Cardiac fibroblast (primary cell): ENCODE data around the gene NIPAL3.
A peak's percentile ranks its signal among the peaks of the same experiment; 100 is the strongest.
"Not testable (repeated sequence)": the region's sequence is repeated elsewhere in the genome, so short reads cannot be mapped to it uniquely, and the experiment has no call there.

Experiments
- DNase-seq, 2 donors: peaks; one replicate each; pipeline versions ENCODE4 v3.0.0 to v3.0.0-alpha.2; 2010; ENCODE audit warnings: low read depth in 2 of 2
- H3K4me3 ChIP-seq, 2 donors: replicated peaks in 1 of 2; 1 replicate in 1 of 2; 2 replicates in 1 of 2; pipeline ENCODE4 v1.5.1; 2011; ENCODE audit warnings: low read depth in 2 of 2, low read length in 2 of 2, mild to moderate bottlenecking in 2 of 2, moderate library complexity in 1 of 2
- TF ChIP-seq, protein P1 (sequence below): IDR thresholded peaks from one replicate; pipeline ENCODE4 v1.5.1; 2011; ENCODE audit warnings: low read depth, mild to moderate bottlenecking, low read length, inconsistent platforms

Gene NIPAL3

DNA sequence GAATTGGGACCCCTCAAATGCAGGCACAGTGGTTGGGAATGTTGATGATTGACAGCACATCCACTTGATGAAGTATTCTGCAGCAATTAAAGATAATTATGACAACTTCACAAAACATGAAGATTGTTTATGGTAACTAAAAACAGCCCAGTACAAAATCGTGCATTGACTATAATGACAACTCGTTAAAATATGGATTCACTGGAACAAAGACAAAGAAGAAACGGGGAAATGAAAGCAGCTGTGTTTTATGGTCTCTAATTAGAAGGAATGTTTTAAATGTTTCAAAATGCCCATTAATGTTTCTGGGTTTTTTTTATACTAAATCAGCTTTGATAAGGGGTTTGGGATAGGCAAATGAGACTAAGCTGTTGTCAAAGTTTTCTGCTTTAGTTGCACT is 36.1 kb downstream of the NIPAL3 start:
- DNase-seq: no peak
- TF ChIP-seq, protein P1, sequence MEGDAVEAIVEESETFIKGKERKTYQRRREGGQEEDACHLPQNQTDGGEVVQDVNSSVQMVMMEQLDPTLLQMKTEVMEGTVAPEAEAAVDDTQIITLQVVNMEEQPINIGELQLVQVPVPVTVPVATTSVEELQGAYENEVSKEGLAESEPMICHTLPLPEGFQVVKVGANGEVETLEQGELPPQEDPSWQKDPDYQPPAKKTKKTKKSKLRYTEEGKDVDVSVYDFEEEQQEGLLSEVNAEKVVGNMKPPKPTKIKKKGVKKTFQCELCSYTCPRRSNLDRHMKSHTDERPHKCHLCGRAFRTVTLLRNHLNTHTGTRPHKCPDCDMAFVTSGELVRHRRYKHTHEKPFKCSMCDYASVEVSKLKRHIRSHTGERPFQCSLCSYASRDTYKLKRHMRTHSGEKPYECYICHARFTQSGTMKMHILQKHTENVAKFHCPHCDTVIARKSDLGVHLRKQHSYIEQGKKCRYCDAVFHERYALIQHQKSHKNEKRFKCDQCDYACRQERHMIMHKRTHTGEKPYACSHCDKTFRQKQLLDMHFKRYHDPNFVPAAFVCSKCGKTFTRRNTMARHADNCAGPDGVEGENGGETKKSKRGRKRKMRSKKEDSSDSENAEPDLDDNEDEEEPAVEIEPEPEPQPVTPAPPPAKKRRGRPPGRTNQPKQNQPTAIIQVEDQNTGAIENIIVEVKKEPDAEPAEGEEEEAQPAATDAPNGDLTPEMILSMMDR: no peak
- no peak overlapping the region for H3K4me3 ChIP-seq

DNA sequence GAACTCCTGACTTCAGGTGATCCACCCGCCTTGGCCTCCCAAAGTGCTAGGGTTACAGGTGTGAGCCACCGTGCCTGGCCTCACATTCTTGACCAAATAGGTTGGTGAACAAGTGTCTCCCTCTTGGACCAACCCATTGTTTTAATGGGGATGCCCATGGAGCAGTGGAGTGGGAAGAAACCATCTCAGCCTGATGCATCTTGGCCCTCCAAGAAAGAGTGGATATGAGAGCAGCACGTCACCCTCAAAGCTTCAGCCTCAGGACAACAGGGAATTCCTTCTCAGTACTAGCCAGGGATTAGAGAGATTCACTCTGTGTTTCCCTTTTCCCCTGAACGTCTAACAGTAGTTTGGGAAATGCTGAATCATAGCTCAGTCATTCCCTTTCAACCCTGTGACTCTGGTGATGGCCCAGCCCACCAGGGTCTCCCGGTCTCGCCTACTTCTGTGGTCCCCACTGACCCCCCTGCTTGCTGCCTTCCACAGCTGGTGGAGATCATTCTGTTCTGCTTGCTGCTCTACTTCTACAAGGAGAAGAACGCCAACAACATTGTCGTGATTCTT is 37.4 kb downstream of the NIPAL3 start:
- DNase-seq: no peak
- TF ChIP-seq, protein P1: no peak
- H3K4me3 ChIP-seq: no peak overlapping the region

GRCh38 chr1:24454673-24455072 is 39.1 kb downstream of the NIPAL3 start:
- TF ChIP-seq, protein P1: no peak

DNA sequence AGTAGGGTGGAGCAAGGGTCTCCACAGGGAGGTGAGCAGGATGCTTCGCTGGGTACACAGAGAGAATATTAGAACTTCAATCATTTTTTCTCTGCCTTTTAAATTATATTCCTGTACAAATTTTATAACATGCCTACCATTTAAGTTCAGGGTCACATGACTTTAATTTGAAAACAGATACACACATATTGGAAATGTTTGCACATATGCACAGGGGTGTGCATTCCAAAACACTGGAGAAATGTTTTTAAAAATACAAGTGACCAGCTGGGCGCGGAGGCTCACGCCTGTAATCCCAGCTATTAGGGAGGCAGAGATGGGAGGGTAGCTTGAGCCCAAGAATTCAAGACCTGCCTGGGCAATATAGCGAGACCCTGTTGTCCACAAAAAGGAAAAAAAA is 39.7 kb downstream of the NIPAL3 start:
- H3K4me3 ChIP-seq: no peak overlapping the region
- no peak for DNase-seq
- TF ChIP-seq, protein P1: no peak

More at GRCh38 chr1:24454673-24455072, 39.1 kb downstream of the NIPAL3 start:
- DNase-seq: peak in 1 of 2 donors; percentile 54
- no peak overlapping the region for H3K4me3 ChIP-seq

DNA sequence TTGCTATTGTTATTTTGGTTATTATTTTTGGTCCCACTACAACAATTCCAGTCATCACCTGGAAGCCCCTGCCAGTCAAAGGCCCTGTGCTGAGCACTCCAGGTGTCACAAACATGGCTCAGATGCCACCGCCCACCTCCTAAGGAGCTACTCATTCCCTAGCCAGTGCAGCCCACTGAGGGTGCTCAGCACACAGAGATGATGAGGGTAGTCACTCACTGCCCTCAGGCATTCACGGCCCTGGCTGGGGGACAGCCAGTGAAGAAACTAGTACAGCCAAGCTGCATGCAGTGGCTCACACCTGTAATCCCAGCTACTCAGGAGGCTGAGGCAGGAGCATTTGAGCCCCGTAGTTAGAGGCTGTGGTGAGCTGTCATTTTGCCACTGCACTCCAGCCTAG is 42.3 kb downstream of the NIPAL3 start:
- TF ChIP-seq, protein P1: no peak
- no peak for DNase-seq
- no peak overlapping the region for H3K4me3 ChIP-seq

DNA sequence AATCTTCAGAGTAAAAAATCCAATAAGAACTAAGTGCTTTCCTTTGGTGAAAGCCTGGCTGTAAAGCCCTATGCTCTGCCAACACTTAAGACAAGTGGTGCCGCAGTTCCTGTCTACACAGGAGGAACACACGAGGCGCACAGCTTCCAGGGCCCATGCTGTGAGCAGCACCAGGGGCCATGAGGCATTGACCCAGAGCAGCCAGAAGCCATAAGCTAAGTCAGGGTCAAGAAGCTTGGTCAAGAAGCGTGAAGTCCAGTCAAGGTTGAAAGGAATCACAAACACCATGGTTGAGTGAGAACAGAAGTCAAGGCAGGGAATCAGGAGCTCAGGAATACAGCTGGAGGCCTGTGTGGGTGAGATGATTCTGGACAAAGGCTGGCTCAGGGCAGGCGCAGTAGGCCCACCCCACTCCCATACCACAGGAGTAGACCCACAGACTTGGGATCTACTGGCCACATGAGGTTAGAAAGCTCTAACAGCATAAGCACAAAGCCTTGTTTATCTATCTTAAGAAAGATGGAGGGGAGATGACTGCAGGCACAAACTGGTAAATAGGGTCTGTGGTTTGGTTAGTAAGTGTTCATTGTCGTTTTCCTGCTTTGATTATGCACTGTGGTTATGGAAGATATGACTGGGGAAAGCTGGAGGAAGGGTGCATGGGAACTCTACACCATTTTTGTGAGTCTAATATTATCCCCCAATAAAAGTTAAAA is 44.1 kb downstream of the NIPAL3 start:
- TF ChIP-seq, protein P1: no peak
- no peak overlapping the region for H3K4me3 ChIP-seq
- DNase-seq: no peak

GRCh38 chr1:24462128-24462527 is 46.5 kb downstream of the NIPAL3 start:
- H3K4me3 ChIP-seq: not testable (repeated sequence)
- DNase-seq: peak in 1 of 2 donors; percentile 65
